ENCODE measurements around the gene CSAD.
"Not testable (repeated sequence)": the region's sequence is repeated elsewhere in the genome, so short reads cannot be mapped to it uniquely, and the experiment has no call there.

CSAD gene

DNA sequence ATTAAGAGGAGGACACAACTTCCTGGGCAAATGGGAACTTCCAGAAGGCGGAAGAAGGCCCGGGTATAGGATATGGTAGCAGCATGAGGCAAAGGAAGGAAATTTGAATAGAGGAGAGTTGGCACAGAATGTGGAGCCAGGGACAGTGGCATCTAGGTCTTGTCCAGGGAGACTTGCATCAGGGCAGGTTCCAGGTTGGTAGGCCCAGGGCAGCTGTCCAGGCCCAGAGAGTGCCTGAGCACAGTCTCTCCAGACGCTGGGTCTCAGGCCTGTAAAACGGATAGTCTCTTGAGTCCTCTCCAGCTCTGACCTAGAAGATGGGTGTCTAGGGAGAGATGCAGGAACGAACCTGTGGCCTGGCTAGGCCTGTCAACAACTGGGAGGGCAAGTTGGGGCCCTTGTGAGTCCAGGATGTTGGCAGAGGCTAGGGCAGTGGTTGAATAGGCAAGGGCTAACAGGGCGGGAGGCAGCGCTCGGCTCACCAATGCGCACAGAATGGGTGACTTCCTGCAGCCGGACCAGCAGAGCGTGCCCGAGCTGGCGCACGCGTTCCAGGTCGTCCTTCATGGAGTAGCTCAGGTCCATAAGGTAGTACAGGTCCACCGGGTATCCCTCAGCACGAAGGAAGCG lies 16.4 kb upstream of the CSAD start:
- no peak for DNase-seq

DNA sequence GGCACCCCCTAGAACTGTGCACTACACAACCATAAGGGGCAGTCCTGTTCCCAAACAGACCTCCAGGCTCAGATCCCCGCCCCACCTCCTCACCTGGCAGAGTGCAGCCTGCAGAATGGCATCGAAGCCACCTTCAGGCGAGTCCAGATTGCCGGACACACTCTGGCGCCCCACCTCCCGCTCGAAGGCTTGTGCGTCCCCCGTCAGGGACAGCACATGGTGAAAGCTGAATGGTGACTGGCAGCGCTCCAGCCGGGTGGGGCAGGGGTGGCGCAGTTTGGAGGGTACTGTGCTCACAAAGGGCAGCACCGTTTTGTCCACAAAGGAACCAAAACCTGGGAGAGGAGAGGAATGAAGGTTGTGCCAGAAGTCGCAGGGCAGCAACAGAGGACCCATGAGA lies 15.8 kb upstream of the CSAD start:
- DNase-seq, result no peak

DNA sequence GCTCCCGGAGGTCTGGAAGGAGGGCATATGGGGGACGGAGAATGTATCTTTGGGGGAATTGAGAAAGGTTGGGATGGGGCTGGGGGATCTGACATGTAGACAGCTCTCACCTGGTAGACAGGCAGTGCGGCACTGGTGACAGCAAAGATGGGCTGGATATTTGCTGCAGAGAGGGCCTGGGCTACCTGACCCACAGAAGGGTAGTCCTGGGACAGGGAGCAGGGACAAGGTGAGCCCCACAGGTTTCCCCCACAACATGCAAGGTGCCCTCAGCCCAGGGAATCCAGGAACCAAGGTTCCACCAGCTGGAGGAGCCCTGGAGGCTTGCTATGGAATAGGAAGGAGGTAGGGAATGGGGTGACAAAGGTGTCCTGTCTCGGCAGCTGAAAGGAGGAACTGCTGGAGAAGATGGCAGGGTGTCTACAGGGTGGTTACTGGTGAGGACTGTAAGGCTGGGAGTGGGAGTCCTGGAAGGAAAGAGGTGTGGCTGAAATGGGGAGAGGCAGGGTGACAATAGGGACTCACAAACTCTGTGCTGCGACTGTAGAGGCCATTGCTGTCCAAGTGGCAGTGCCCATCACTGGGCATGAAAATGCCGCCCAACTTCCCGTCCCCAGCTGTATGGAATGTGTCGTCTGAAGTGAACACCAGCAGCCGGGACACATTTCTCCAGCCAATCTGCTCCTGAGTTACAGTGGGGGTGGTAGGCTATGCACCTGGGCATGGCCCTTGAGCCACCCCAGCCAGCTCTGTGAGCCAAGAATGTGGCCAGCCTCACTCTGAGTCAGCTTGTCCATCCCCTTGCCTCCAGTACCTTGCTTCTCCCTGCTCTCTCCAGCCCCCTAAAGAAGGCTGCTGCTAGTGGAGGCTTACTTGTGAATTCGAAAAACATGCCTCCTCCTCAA lies 15.0 kb upstream of the CSAD start:
- DNase-seq, result no peak

DNA sequence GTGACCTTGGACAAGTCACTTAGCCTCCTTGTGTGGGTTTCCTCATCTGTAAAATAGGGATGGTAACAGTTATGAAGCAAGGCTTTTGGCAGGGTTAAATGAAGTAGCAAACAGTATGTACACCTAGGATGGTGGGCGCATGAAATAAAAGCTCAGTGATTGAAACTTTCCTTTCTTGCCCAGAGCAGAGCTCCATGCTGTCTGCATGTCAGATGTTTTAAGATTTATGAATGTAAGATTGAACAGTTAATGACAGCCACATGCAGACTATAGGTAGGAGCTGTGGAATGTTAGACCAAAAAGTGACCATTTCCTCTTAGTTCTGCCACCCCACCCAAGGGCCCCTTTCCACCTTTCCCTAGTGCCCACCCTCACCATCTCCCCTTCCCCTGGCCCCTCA lies 14.2 kb upstream of the CSAD start:
- DNase-seq, result no peak

DNA sequence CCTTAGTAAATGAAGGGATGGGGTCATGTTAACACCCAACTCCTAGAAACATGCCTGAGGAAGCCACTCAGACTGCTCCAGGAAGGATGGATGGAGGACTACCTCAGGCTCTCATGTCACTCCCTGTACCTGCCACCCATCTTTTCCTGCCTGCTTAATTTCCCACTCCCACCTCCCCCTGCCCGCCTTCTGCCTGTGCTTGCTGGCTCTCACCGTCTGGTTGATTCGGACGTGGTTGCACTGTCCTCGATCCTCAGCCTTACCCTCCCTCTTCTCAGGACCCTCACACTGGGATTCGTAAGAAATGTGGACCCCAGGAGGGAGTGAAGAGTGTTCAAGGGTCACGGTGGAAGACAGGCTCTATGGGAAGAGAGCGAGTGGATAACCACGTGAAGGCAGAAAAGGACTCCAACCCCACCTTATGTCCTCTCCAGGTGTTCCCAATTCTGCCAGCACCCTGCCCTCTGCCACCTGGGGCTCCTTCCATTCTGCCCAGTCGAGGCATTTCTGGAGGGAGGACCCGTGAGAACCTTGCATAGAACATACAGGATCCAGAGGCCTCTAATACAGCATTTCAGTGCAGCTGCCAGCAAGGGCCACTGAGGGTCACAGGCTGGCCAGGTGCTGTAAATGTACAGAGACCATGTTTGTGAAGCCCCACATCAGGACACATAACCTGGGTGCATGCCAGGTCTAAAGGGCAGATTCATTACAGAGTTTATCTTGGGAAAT lies 13.4 kb upstream of the CSAD start:
- DNase-seq, result no peak

DNA sequence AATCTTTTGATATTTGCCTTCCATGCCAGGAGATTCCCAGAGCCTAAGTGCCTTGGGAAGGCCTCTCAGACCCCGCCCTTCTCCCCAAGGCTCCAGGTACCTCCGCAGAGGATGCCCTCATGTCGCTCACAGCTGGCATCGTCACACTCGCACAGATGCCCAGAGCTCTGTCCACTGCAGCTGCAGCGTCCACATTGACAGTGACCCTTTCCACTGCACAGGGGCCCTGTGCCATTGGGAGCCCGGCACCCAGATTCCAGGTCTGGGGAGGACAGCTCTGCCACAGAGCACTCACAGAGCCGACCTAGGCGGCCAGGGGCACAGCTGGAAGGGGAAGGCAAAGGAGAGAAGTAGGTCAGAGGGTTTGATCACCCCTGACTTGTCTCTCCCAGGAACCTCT lies 12.3 kb upstream of the CSAD start:
- no peak for DNase-seq

DNA sequence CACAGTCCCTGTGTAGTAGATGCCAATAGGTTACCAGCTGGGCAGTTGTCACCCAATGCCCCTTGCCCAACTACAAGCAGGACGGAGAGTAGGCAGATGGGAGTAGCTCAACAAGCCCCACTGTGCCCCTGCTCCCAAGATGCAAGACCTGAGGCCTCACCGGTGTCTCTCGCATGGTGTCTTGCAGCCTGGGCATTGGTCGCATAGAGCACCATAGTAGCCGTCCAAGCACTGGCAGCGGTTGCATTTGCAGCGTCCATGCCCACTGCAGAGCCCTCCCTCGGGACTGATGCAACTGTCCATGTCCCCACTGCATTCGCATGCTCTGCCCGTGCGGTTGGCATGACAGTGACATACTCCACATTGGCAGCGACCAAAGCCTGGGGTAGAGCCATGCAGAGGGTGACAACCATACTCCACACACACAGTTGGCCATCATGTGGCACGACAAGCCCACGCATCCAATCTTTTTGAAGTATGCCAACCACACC lies 11.9 kb upstream of the CSAD start:
- no peak for DNase-seq

DNA sequence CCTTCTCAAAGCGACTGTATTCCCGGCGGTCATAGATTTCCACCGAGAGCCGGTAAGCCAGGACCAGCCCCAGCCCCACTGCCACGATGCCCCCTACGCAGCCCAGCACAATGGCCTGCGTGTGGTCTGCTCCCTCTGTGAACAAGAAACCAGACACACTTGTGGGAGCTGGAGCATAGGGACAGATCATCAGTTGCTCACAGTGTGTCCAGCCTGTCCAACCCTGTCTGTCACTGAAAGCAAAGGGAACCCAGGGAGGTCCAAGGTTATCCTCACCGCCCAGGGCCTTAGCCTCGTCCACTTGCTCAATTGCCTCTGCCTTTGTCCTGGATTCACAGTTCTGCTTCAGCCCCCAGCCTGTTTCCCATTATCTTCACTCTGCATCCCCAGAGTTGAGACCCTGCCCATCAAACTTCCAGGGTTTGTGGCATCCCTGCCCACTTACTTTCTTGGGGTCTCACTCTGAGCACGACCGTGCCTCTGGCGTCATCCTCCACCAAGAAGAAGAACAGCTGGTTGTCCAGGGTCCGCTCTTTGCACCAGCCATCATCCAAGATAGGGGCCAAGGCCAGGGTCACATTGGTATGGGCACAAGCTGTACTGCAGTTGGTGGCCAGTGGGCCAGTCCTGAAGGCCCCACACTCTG lies 11.3 kb upstream of the CSAD start:
- no peak for DNase-seq

DNA sequence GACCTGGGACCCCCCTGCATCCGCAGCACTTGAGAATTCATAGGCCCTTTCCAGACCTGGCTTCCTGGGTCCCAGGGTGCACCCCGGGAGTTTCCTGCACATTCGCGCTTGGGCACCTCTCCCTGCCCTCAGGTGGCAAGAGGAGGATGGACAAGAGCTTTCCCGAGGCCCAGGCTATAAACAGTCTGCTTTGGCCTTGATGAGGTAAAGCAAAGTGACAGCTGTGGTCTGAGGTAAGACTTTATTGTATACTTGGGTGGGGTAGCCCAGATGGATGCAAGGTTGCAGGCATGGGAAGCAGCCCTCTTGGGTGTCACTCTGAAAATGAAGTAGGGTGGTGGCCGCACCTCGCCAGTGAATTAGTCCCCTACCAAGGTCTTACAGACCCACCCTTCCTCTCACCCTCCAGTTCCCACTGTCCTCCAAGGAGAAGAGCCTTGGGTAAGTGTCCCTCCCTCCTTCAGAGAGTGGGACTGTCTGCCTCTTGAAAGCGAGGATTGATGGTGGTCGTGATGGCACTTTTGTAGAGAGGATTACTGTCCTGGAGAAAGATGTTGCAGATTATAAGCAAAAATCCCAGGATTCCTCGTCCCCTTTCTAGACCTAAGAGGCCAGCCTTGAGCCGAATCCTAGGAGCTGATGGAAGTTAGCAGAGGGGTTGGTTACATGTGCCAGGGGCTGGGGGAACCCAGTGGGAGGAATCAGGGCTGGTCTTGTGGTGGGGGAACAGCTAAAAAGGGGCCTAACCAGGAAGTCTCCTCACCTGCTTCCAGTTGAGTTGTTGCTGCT lies 10.6 kb upstream of the CSAD start:
- DNase-seq, result no peak

DNA sequence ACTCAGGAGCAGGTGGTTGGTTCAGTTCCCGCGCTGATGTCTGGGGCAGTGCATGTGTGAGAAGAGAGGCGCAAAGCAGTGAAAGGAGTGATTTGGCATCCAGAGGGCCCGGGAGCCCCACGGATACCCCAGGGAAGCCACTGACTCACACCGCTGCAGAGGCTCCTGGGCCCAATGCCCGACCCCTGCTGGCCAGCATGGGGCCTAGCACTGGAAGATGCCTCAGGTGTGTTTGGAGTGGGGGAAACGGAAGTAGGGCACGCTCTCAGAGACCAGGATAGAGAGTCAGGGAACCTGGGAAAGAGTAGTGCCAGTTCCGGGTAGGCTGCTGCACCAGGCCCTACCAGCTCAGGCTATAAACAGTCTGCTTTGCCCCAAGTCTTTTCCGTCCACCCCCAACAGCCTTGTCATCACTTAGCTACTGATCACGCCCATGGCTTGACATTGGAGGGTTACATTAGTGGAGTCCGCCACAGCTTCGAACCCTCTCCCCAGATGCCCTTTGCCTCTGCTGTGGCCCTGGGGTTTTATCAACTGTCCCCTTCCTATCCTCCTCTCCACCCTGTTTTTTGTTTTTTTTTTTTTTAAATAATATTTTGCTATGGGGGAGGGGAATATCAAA lies 9.5 kb upstream of the CSAD start:
- DNase-seq, result peak; percentile 24

DNA sequence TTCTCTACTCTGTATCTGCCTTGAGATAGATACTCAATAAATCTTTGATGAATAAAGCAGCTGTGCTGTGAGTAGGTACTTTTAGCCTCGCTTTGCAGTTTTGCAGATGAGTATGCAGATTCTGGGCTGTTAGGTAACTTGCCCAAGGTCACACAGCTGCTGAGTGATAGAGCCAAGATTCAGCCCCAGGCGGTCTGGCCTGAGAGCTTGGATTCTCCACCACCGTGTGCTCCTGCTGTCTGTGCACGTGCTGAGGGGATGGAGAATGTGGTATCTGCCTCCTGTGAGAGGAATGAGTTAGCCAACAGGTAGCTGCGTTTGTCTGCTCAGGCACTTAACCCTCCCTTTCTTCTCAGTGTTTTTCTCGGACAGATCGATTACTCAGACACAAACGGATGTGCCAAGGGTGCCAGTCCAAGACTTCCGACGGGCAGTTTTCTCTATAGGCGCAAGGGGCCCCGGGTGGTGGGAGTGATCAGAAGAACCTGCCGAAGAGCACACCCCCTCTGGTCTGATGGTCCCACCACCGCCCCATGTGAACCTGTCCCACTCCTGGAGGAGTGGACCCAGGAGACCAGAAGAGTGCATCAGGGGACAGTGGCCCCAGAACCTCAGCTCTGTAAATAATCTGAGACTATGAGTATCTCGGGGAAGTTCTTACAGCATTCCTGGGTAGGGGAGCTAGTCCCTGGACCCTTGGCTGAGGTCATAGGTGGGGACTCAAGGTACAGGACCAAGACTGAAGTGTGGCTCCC lies 6.6 kb upstream of the CSAD start:
- DNase-seq, result no peak

DNA sequence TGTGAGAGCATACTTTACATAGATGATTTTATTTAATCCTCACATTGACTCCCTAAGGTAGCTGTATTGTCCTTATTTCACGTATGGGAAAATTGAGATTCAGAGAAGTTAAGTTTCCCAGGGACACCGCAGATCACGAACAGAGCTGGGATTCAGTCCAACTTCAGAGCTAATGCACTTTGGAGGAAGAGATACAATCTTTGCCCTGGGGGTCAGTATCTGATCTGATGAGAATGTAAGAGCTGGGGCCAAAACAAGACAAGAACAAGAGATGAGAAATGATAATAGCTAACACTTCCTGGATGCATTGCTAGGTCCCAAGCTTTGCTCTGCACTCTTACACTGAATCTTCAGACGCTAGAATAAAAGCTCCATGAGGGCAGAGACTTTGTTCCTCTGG lies 6.0 kb upstream of the CSAD start:
- DNase-seq, result no peak

DNA sequence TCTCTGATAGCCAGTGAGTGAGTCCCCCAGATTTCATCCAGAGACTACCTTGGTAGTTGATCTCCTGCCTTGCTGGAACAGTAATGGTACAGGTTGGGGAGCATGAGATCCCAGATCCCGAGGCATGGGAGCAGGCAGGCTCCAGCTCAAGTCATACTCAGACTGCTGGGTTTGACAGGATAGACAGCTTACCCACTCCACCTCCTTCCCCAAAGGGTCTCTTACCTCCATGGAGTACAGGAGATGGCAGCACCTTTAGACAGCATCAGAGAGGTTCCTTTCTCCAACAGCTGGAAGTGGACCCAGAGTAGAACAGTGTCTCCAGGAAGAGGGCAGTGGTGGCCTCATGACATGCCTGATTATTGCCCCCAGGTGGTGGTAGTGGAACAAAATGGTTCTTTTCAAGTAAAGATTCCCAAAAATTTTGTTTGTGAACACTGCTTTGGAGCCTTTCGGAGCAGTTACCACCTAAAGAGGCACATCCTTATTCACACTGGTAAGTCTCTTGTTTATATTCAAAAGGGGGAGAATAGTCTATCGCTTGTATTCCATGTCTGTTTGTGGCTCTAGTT lies 4.9 kb upstream of the CSAD start:
- no peak for DNase-seq

DNA sequence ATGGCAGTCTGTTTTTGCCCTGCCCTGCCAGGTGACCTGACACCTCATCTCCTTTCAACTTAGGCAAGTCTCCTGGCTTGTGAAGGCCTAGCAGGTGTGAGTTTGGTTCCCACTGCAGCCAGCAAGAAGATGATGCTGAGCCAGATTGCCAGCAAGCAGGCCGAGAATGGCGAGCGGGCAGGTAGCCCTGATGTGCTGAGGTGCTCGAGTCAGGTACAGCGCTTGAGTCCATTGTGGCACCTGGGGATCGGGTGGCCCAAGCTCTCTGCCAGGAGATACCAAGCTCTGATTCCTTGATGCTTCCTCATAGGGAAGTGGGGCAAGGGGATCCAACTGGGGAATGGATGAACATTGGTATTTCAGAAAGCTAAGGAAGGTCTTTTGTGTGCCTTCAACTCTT lies 4.1 kb upstream of the CSAD start:
- no peak for DNase-seq

DNA sequence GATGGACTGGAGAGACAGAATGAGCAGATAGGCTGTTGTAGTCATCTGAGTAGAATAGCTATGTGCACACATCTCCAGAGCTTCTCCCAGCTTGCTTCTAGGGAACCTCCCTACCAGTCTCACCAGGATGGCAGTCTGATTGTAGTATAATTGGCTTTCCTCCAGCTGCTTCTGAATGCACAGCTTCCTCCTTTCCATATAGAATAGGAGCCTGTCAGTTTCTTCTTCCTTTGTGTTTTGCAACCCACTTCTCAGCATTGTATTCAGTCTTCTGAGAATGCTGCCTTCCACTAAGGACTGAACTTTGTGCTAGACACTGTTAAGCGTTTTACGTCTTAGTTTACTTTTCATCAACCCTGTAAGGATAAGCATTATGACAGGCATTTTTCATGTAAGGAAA lies 2.2 kb upstream of the CSAD start:
- no peak for DNase-seq

DNA sequence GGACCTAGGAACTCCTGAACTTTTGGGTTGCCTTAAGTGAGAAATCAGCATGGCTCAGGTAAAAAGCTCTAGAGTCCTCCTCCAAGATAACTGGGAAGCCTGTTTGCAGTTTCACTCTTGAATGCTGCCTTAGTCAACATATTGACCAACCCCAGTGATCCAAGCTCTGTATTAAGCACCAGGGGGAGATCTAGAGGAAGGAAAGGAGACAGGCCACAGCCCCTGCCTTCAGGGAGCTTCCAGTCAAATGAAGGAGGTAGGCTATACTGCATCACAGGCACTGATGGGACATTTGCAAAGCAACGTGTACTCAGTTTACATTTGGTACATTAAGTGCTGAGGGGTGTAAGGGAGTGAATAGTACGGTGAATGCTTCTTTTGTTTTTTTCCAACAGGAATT lies 1.2 kb upstream of the CSAD start:
- DNase-seq, result no peak

DNA sequence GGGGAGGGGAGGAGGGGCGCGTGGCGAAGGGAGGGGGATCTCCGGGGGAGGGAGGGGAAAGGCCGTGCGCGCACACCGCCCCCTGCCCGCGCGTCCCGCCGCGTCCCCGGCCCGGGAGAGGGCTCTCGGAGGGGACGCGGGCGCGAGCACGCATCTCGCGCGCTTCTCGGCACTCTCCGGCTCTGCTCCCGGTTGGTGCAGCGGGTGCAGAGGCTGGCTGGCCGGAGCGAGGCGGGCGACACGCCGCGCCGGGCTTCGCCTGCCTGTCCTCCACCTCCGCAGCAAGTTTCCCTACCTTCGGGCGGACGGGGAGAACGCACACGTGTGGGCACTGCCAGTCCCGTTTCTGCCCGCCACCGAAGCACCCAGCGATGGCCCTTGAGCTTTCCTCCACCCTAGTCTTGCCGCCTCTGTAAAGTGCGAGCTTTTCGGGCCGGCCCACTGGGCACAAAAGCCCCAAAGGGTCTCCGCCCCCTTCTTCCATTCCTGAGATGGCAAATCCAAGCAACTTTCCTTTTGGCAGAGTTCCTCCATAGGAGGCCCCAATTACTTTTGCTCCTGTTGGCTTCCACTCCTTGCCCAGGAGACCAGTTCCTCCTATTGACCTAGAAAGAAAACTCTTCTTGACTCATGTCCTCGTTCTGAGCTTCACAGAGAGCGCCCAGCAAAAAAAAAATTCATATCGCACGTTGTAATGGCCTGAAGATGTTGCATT lies 363 bp upstream of the CSAD start:
- peak; percentile 41 for DNase-seq

DNA sequence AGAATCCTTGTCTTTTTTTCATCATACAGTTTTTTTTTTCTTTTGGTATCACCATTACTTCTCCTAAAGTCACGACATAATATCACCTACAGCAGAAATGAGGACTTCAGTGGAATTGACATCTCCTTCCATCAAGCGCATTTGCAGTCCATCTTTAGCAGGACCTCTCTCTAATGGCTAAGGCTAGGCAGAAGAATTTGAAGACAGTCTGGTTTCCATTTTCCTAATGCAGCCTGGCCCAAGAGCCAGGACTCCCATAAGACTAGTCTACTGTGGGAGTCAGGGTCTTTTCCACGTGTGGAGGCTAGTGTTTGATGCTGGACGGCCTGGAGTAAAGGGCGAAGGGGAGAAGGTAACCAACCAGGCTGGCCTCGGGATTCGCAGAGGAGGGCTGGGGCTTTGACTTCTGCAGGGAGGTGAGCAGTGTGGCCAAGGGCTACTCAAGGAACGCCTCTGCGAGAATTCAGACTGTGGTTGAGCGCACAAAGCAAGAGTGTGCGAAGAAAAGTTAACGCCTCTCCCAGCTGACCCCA lies 972 bp downstream of the CSAD start:
- no peak for DNase-seq

DNA sequence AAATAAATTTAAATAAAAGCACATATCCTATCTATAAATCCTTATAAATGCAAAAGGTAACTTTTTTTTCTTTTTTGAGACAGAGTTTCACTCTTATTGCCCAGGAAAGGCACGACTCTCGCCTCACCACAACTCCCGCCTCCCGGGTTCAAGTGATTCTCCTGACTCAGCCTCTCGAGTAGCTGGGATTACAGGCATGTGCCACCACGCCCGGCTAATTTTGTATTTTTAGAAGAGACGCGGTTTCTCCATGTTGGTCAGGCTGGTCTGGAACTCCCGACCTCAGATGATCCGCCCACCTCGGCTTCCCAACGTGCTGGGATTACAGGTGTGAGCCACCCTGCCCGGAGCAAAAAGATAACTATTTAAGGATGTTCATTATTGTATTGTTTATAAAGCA lies 1.9 kb downstream of the CSAD start:
- DNase-seq, result not testable (repeated sequence)

DNA sequence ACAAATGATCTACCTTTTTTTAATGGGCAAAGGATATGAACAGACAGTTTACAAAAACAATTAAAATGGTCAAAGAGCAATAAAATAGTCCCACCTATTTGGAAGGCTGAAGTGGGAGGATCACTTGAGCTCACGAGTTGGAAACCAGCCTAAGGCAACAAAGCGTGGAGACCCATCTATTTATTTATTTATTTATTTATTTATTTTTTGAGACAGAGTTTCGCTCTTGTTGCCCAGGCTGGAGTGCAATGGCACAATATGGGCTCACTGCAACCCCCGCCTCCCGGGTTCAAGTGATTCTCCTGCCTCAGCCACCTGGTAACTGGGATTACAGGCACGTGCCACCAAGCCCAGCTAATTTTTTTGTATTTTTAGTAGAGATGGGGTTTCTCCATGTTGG lies 3.3 kb downstream of the CSAD start:
- DNase-seq, result not testable (repeated sequence)

Measured in NCI-H1694 treated with DMSO at 0.1 percent for 48 hours (cell line).